ENCODE results near the gene SV2C. TPM values are rescaled to one million over a fixed set of nuclear protein-coding genes. Genes with fewer than 3 reads are reported as not detected.
A peak's percentile ranks its signal among the peaks of the same experiment; 100 is the strongest.

Gene SV2C
- total and polyA plus RNA-seq, 10 of the 15 experiments (the other 5 are each of a cell fraction or from before 2014, with no cell fraction given), result under 0.01 to 1.1 (median 0.63) TPM

GRCh38 chr5:76175821-76176403 lies 92.7 kb downstream of the SV2C start (continued):
- TF ChIP-seq E4F1 (IDR thresholded peaks at IDR 0.05; ENCODE audit: borderline replicate concordance, partially characterized antibody) (no peak), KAT2A (conservative IDR thresholded peaks at IDR 0.05; ENCODE audit: control insufficient read depth, low read depth, low read length) (no peak), EP300 (IDR thresholded peaks at IDR 0.05; ENCODE audit: borderline replicate concordance in 1 of 2, control insufficient read depth in 1 of 2, low read depth in 2 of 2, low read length in 2 of 2) (0 out of 4 replicates have a peak, but pooled peaks of 1 of the 2 experiments have one; percentile 41)

DNA sequence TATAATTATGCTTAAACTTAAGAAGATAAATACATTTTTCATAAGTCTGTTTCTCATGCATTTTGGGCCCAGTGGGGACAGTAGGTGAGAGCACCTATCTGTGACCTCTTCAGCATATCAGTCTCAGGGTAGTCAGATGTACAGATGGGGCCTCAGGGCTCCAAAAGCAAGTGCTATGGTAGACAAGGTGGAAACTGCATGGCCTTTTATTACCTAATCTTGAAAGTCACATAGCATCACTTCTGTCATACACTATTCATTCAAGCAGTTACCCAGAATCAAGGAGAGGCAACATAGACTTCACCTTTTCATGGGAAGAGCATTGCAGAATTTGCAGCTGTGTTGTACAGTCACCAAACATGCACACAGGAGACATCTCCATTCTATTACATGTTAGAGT lies 94.8 kb downstream of the SV2C start:
- ChIA-PET CTCF (no interaction called here), POLR2A (no interaction called here), RAD21 (ENCODE audit: unreplicated experiment) (no interaction called here), SMC1A (ENCODE audit: uncharacterized antibody, unreplicated experiment) (no interaction called here)
- peaks cover 11% of the 10 kb centered on the region; the same call in 2 of the 3 replicates for H3K9me3 ChIP-seq (replicated peaks; ENCODE audit: control insufficient read depth, insufficient read depth, low read length)
- H3K9ac ChIP-seq (ENCODE audit: control insufficient read depth, insufficient read depth, low read length), result no peak overlapping the region; the same call in 1 of the 2 replicates
- peaks cover 40% of the 10 kb centered on the region for H3K4me1 ChIP-seq (ENCODE audit: control insufficient read depth, insufficient read depth, low read length)
- no peak overlapping the region for H3K4me3 ChIP-seq
- H3K4me2 ChIP-seq (ENCODE audit: control insufficient read depth, insufficient read depth), result no peak overlapping the region
- no peaks in the 10 kb centered on the region for H3K27me3 ChIP-seq (replicated peaks in 1 of 2; ENCODE audit: control insufficient read depth in 2 of 2, insufficient read depth in 2 of 2, low read length in 1 of 2)
- no peaks in the 10 kb centered on the region for H4K20me1 ChIP-seq (ENCODE audit: control insufficient read depth, insufficient read depth)
- in situ Hi-C loops (cut with MboI) (loop anchor here (10.0 kb wide), 1 partner anchor 443 kb away; no protein-coding TSS in a partner anchor), intact Hi-C loops (cut with micrococcal nuclease; ENCODE audit: unreplicated experiment) (loop anchor here (5.0 to 10.0 kb wide), 3 partner anchors 81 to 943 kb away; partner anchors contain the start of gene ANKRD31)
- no peak overlapping the region for H2AFZ ChIP-seq (ENCODE audit: control insufficient read depth, low read depth, low read length)
- peak; percentile 1; the same call in 1 of the 3 replicates for ATAC-seq
- H3K27ac ChIP-seq (ENCODE audit: control insufficient read depth, insufficient read depth), result no peak overlapping the region
- no peaks in the 10 kb centered on the region for H3K36me3 ChIP-seq (ENCODE audit: control insufficient read depth in 2 of 2, insufficient read depth in 2 of 2, low read length in 1 of 2)
- H3K79me2 ChIP-seq (ENCODE audit: control insufficient read depth, insufficient read depth, low read length), result no peaks in the 10 kb centered on the region
- FAIRE-seq, result no peak
- BruUV-seq (replicated peaks), result no TSS peak
- DNase-seq (ENCODE audit: low read depth, low spot score), result no peak
- TF ChIP-seq SMAD1 (IDR thresholded peaks at IDR 0.05; ENCODE audit: low read depth, partially characterized antibody), result no peak
- no peak for TF ChIP-seq STAT1 (conservative IDR thresholded peaks at IDR 0.05)
- TF ChIP-seq TBL1XR1 (IDR thresholded peaks at IDR 0.05; ENCODE audit: low read depth, low read length), result no peak
- no peak for TF ChIP-seq CREB1 (IDR thresholded peaks at IDR 0.05; ENCODE audit: low read depth)
- no peak for TF ChIP-seq IRF4 (IDR thresholded peaks at IDR 0.05; ENCODE audit: low read depth, low read length)
- no peak for TF ChIP-seq SPI1 (IDR thresholded peaks at IDR 0.05; ENCODE audit: borderline replicate concordance, insufficient read depth, low read depth, low read length)
- TF ChIP-seq SREBF1 (IDR thresholded peaks at IDR 0.05; ENCODE audit: low read length), result no peak
- TF ChIP-seq FOXM1 (IDR thresholded peaks at IDR 0.05; ENCODE audit: low read depth, low read length), result 0 out of 2 replicates have a peak, but pooled peaks have one; percentile 8
- TF ChIP-seq KDM1A (IDR thresholded peaks at IDR 0.05; ENCODE audit: borderline replicate concordance), result no peak
- no peak for TF ChIP-seq ZNF687 (IDR thresholded peaks at IDR 0.05)
- no peak for TF ChIP-seq SKIL (IDR thresholded peaks at IDR 0.05; ENCODE audit: low read depth, poor library complexity, severe bottlenecking)
